CD4-positive, alpha-beta memory T cell (primary cell): ENCODE results near the gene LTBP1. TPM values are rescaled to one million over a fixed set of nuclear protein-coding genes. Genes with fewer than 3 reads are reported as not detected.

Experiments
- CTCF ChIA-PET: fragments of 350-600 bp; sonication (Branson Sonifier 250); formaldehyde crosslinking; loops from one replicate; lab custom pipeline; 2021; ENCODE audit warnings: inconsistent platforms; ENCODE audit not compliant: partially characterized antibody; lab: Charles Lee
- POLR2A ChIA-PET: fragments of 350-600 bp; sonication (Branson Sonifier 250); formaldehyde crosslinking; loops from one replicate; lab custom pipeline; 2021; ENCODE audit not compliant: partially characterized antibody; lab: Charles Lee
- DNase-seq, 5 donors: peaks; one replicate each; pipeline versions ENCODE4 v3.0.0 to v3.0.0-alpha.2; 2020 to 2022; ENCODE audit warnings: mixed read lengths in 1 of 5
- H3K27ac ChIP-seq: one replicate; pipeline ENCODE4 v1.7.0; 2013; ENCODE audit warnings: low read depth, low read length
- H3K27me3 ChIP-seq: 2 replicates; pipeline ENCODE4 v1.7.0; 2013; ENCODE audit warnings: mild to moderate bottlenecking, low read length, moderate library complexity; ENCODE audit not compliant: insufficient read depth
- H3K36me3 ChIP-seq: 2 replicates; pipeline ENCODE4 v1.7.0; 2013; ENCODE audit warnings: mild to moderate bottlenecking, low read length, moderate library complexity; ENCODE audit not compliant: insufficient read depth
- H3K4me1 ChIP-seq: 2 replicates; pipeline ENCODE4 v1.7.0; 2013; ENCODE audit warnings: mild to moderate bottlenecking, low read length, moderate library complexity; ENCODE audit not compliant: insufficient read depth
- H3K4me3 ChIP-seq, 2 donors: one replicate each; pipeline ENCODE4 v1.7.0; 2013; ENCODE audit warnings: low read length in 2 of 2, mild to moderate bottlenecking in 1 of 2
- H3K9me3 ChIP-seq, 2 donors: one replicate each; pipeline ENCODE4 v1.7.0; 2013; ENCODE audit warnings: low read length in 2 of 2, control low read depth in 1 of 2; ENCODE audit not compliant: control insufficient read depth in 1 of 2
- H3K27ac Mint-ChIP-seq, 7 donors: one replicate each; pipeline ENCODE4 v1.8.0; 2020 to 2021; ENCODE audit warnings: mixed read lengths in 7 of 7, mild to moderate bottlenecking in 6 of 7, inconsistent platforms in 3 of 7, moderate library complexity in 3 of 7
- H3K27me3 Mint-ChIP-seq, 2 donors: one replicate each; pipeline ENCODE4 v1.8.0; 2020 to 2021; ENCODE audit warnings: mixed read lengths in 2 of 2
- H3K36me3 Mint-ChIP-seq, 2 donors: one replicate each; pipeline ENCODE4 v1.8.0; 2020 to 2021; ENCODE audit warnings: mixed read lengths in 2 of 2, inconsistent platforms in 1 of 2, mild to moderate bottlenecking in 1 of 2
- H3K4me1 Mint-ChIP-seq, 4 donors: one replicate each; pipeline ENCODE4 v1.8.0; 2020 to 2021; ENCODE audit warnings: mixed read lengths in 4 of 4, mild to moderate bottlenecking in 1 of 4
- H3K4me3 Mint-ChIP-seq, 8 donors: one replicate each; pipeline ENCODE4 v1.8.0; 2020 to 2021; ENCODE audit warnings: mixed read lengths in 8 of 8, mild to moderate bottlenecking in 7 of 8, moderate library complexity in 6 of 8, inconsistent platforms in 3 of 8
- H3K9me3 Mint-ChIP-seq, 8 donors: one replicate each; pipeline ENCODE4 v1.8.0; 2020 to 2021; ENCODE audit warnings: mixed read lengths in 8 of 8, mild to moderate bottlenecking in 5 of 8, inconsistent platforms in 3 of 8, moderate library complexity in 1 of 8
- intact Hi-C: fragments of 100-400 bp; cut with micrococcal nuclease; formaldehyde crosslinking; loops from one replicate; pipeline ENCODE4 v1.15.1; 2023
- polyA plus RNA-seq, 2 donors: library from polyadenylated mRNA; unstranded; fragments of 300-500 nt; fragmentation: Illumina TruSeq; gene quantifications; one replicate each; pipeline ENCODE4 v1.2.3, GENCODE V29; 2021
- total RNA-seq, 2 experiments: library from RNA; stranded (reverse); gene quantifications; one replicate each; pipeline ENCODE4 v1.2.3, GENCODE V29; 2021

Gene LTBP1
- total and polyA plus RNA-seq, 4 experiments from 2014 or later, result 0.44 TPM; not detected in 3

DNA sequence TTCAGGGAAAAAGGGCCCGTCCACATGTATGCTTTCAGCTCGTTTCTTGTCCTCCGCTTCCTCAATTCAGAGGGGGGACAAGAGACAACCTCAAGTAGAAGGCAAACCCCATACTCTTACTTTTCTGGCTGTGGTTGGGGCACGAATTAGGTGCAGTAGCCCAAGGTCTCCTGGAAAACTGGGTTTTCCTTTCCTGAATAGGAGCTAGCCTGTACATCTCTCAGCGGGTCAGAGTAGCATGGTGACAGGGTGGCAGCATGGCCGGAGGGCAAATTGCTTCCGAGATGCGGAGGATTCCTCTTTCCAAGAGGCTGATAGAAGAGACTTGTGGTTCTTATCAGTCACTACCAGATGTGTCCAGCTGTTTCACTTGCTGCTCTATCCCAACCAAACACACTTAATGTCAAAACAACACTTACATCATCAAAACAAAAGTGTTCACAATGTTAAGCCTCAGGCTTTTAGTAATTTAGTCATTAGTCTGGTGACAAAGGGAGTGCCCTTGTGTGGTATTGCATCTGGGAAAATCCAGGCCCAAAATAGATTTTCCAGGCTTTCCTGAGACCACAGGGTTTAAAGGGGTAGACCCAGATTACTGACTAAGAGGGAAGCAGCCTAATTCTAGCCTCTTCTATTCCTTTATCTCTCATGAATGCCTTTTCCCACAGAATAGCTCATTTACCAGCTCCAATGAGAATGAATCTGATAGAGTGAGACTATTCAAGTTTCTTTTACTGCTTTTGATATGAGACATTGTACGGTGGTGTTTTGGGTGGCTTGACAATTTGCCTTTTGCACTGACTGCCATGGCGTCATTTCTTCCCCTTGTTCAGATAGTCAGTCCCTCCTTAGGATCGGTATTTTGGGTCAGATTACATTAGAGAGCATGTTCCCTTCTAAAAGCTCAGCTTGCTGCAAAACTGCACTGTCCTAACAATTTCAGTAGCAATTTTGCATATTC, 162.0 kb downstream of the LTBP1 start:
- no peaks in the 10 kb centered on the region for H3K27me3 ChIP-seq
- DNase-seq, result peak in 1 of 5 donors; percentile 37
- Mint-ChIP-seq H3K4me3 (no peak overlapping the region), H3K36me3 (no peaks in the 10 kb centered on the region), H3K9me3 (peaks cover 0 to 6% (median 0%) of the 10 kb centered on the region in 8 donors), H3K27me3 (peaks cover 18 to 32% of the 10 kb centered on the region in 2 donors), H3K27ac (no peak overlapping the region), H3K4me1 (no peaks in the 10 kb centered on the region)
- intact Hi-C loops, result no loop called here
- H3K9me3 ChIP-seq, result no peaks in the 10 kb centered on the region
- no peaks in the 10 kb centered on the region for H3K36me3 ChIP-seq
- no peak overlapping the region for H3K4me3 ChIP-seq
- H3K4me1 ChIP-seq, result no peaks in the 10 kb centered on the region
- no peak overlapping the region for H3K27ac ChIP-seq
- POLR2A ChIA-PET, result no interaction called here
- CTCF ChIA-PET, result no interaction called here

DNA sequence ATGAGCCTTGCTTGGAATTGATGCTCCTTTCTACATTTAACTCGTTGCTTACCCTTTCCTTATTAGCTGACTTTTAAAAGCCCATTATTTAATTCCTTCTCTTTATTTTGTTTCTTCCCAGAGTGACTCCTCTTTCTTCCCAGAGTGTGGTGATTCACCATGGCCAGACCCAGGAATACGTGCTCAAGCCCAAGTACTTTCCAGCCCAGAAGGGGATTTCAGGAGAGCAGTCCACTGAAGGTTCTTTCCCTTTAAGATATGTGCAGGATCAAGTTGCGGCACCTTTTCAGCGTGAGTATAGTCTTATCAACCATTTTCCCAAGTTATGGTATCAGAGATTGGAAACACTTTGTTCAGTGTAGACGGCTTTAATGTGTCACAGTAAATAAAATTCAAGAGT, 163.7 kb downstream of the LTBP1 start:
- Mint-ChIP-seq H3K27ac (no peak overlapping the region), H3K36me3 (no peaks in the 10 kb centered on the region), H3K9me3 (peaks cover 0 to 6% (median under 1%) of the 10 kb centered on the region in 8 donors), H3K27me3 (peaks cover 15 to 26% of the 10 kb centered on the region in 2 donors), H3K4me3 (no peak overlapping the region), H3K4me1 (no peaks in the 10 kb centered on the region)
- intact Hi-C loops, result no loop called here
- Histone ChIP-seq H3K36me3 (no peaks in the 10 kb centered on the region), H3K4me3 (no peak overlapping the region), H3K27ac (no peak overlapping the region), H3K4me1 (no peaks in the 10 kb centered on the region), H3K27me3 (no peaks in the 10 kb centered on the region), H3K9me3 (no peaks in the 10 kb centered on the region)
- DNase-seq, result no peak
- ChIA-PET POLR2A (no interaction called here), CTCF (interaction anchor here (1.1 kb wide), 1 partner anchor 11 kb away, joined by 3 read pairs; no protein-coding TSS in a partner anchor)

DNA sequence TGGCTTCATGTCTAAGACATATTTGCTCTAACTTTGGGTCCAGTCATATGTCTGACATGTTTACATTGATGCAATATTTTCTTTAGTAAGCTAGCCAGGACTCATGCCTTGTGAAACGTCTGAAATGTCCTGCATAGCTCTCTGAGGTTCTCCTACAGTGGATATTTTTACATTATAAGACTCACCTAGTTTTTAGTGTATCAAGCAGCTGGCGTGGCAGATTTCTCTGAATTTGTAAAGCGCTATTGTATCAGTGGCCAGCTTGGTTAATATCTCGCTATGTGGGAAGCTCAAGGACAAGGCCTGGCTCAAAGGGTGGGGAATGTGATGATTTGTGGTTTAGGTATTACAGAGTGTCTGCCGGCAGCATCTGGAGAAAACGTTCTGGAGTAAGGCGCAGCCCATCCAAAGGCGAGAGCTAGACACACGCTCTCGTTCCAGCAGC, 164.3 kb downstream of the LTBP1 start:
- H3K27ac Mint-ChIP-seq, result no peak overlapping the region
- peaks cover 10 to 22% of the 10 kb centered on the region in 2 donors for H3K27me3 Mint-ChIP-seq
- Histone ChIP-seq H3K27me3 (no peaks in the 10 kb centered on the region), H3K9me3 (no peaks in the 10 kb centered on the region), H3K4me3 (no peak overlapping the region), H3K27ac (no peak overlapping the region), H3K36me3 (no peaks in the 10 kb centered on the region), H3K4me1 (no peaks in the 10 kb centered on the region)
- H3K9me3 Mint-ChIP-seq, result peaks cover 0 to 6% (median under 1%) of the 10 kb centered on the region in 8 donors
- ChIA-PET CTCF (interaction anchor here (1.1 kb wide), 1 partner anchor 10 kb away, joined by 3 read pairs; no protein-coding TSS in a partner anchor), POLR2A (no interaction called here)
- no peak for DNase-seq
- H3K4me1 Mint-ChIP-seq, result no peaks in the 10 kb centered on the region
- H3K36me3 Mint-ChIP-seq, result no peaks in the 10 kb centered on the region
- no peak overlapping the region for H3K4me3 Mint-ChIP-seq
- intact Hi-C loops, result no loop called here

DNA sequence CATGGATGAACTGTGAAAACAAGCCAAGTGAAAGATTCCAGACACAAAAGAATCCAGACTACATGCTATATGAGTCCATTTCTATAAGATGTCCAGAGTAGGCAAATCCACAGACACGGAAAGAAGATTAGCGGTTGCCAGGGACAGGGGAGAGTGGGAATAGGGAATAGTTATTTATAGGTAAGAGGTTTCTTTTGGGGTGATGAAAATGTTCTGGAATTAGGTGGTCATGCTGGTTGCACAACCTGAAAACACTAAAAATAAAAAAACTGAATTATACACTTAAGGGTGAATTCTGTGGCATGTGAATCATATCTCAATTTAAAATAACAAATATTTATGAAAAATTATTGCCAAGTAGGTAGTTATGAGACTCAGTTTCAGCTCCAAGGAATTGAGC, 168.4 kb downstream of the LTBP1 start:
- Histone ChIP-seq H3K27ac (no peak overlapping the region), H3K4me1 (no peaks in the 10 kb centered on the region), H3K9me3 (no peaks in the 10 kb centered on the region), H3K27me3 (no peaks in the 10 kb centered on the region), H3K36me3 (no peaks in the 10 kb centered on the region), H3K4me3 (no peak overlapping the region)
- Mint-ChIP-seq H3K4me1 (no peaks in the 10 kb centered on the region), H3K36me3 (no peaks in the 10 kb centered on the region), H3K4me3 (no peak overlapping the region), H3K27ac (no peak overlapping the region), H3K27me3 (peaks cover 5 to 16% of the 10 kb centered on the region in 2 donors), H3K9me3 (peaks cover 0 to 6% (median 0%) of the 10 kb centered on the region in 8 donors)
- intact Hi-C loops, result no loop called here
- CTCF ChIA-PET, result no interaction called here
- no peak for DNase-seq
- POLR2A ChIA-PET, result no interaction called here

DNA sequence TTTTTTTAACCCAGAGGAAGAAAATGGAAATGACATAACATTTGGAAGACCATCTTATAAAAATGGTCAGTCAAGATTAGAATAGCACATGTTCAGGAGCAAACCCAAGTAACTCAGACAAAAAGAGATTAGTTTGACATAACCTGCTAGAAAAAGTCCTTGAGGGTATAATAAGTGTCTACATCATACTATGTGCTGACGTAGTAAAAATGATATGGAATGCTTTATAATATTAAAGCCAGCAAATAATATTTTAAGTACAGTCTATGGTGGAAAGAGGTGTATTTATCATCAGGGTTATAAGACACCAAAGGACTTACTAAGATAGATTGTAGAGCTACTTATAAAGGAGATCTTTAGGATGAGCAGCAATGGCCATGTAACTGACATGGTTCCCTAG, 169.0 kb downstream of the LTBP1 start:
- intact Hi-C loops, result no loop called here
- CTCF ChIA-PET, result no interaction called here
- H3K4me3 Mint-ChIP-seq, result no peak overlapping the region
- no peaks in the 10 kb centered on the region for H3K36me3 Mint-ChIP-seq
- POLR2A ChIA-PET, result no interaction called here
- Histone ChIP-seq H3K4me3 (no peak overlapping the region), H3K4me1 (no peaks in the 10 kb centered on the region), H3K27me3 (no peaks in the 10 kb centered on the region), H3K9me3 (no peaks in the 10 kb centered on the region), H3K27ac (no peak overlapping the region), H3K36me3 (no peaks in the 10 kb centered on the region)
- peaks cover 5 to 12% of the 10 kb centered on the region in 2 donors for H3K27me3 Mint-ChIP-seq
- no peak for DNase-seq
- peaks cover 0 to 9% (median 0%) of the 10 kb centered on the region in 8 donors for H3K9me3 Mint-ChIP-seq
- H3K4me1 Mint-ChIP-seq, result no peaks in the 10 kb centered on the region
- H3K27ac Mint-ChIP-seq, result no peak overlapping the region

DNA sequence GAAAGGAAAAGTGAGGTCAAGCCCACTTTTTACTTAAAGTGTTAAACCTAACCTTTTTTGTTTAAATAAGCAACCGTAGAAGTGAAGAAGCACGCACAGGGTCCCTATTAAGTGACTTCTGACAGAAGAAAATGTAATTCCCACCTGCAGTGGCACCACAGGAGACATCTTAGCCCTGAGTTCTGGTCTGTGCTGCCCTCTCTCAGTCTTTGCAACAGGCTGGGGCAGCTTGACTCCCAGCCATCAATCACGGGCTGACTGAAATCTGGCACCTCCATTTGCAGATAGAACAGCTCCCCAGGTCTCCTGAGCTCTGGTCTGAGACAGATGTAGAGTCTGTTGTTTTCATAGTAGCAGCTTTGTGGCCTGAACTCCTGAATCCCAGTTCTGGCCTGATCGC, 170.0 kb downstream of the LTBP1 start:
- Histone ChIP-seq H3K9me3 (no peaks in the 10 kb centered on the region), H3K27ac (no peak overlapping the region), H3K36me3 (no peaks in the 10 kb centered on the region), H3K27me3 (no peaks in the 10 kb centered on the region), H3K4me1 (no peaks in the 10 kb centered on the region), H3K4me3 (no peak overlapping the region)
- Mint-ChIP-seq H3K4me3 (no peak overlapping the region), H3K9me3 (peaks cover 0 to 9% (median 0%) of the 10 kb centered on the region in 8 donors), H3K27ac (no peak overlapping the region), H3K4me1 (no peaks in the 10 kb centered on the region), H3K36me3 (no peaks in the 10 kb centered on the region), H3K27me3 (peaks cover 5 to 12% of the 10 kb centered on the region in 2 donors)
- CTCF ChIA-PET, result no interaction called here
- POLR2A ChIA-PET, result no interaction called here
- intact Hi-C loops, result no loop called here
- DNase-seq, result no peak

DNA sequence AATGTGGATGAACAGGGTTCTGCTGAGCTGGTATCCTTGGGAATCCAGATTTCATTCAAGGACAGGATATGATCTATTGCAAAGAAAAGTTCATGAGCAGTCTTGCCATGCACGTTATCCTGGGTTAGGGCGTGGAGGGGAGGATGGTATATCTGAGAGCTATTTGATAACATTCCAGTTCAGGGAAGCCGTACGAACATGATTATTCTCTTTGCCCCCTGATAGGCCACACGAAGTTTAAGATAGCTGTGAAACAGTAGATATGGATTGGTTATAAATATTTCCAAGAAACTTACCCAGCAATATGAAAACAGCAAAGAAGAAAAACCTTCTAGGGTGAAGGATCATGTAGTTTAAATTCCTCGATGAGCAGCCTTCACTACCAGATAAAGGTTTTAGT, 171.9 kb downstream of the LTBP1 start:
- Histone ChIP-seq H3K36me3 (no peaks in the 10 kb centered on the region), H3K9me3 (no peaks in the 10 kb centered on the region), H3K27me3 (no peaks in the 10 kb centered on the region), H3K4me3 (no peak overlapping the region), H3K27ac (no peak overlapping the region), H3K4me1 (no peaks in the 10 kb centered on the region)
- Mint-ChIP-seq H3K27me3 (peaks cover 5 to 7% of the 10 kb centered on the region in 2 donors), H3K9me3 (peaks cover 0 to 3% (median 0%) of the 10 kb centered on the region in 8 donors), H3K4me3 (no peak overlapping the region), H3K36me3 (no peaks in the 10 kb centered on the region), H3K27ac (no peak overlapping the region), H3K4me1 (no peaks in the 10 kb centered on the region)
- DNase-seq, result no peak
- ChIA-PET CTCF (no interaction called here), POLR2A (no interaction called here)
- intact Hi-C loops, result no loop called here
